ENCODE results near the gene LAMA4.
"Not testable (repeated sequence)": the region's sequence is repeated elsewhere in the genome, so short reads cannot be mapped to it uniquely, and the experiment has no call there.

Gene LAMA4

DNA sequence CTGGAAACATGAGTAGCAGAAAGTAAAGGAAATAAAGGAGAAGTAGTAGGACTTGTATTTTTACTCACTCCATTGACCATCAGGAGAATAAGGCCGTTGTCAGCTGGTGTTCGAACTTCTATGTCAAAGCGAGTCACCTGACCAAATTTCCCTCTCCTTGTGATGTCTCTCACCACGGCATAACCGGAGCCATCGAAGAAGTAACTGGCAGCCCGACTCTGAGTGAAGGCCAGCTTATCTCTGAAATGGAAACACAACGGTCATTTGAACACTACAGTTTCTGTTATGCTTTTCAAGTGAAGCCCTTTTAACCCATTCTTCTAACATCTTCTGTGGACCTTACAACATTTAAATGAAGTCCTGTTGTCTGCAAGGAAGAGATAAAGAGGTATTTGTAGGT is 115.3 kb downstream of the LAMA4 start:
- no peak for DNase-seq

DNA sequence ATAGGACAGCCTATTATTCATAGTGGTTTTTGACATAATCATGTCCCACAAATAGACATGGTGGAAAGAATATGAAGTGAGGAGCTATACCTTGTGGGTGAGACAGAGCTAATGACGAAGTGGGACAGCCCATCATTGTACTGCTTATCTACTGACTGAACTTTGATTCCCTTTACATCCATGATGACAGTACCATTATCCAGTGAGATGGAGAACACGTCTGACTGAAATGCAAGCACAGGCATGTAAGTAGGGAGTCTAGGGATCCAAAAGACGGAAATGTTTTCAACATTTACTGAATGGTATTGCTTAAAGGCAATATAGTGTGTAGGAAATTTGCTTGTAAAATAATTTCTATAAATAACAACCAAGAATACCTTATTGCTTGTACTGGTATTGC is 123.5 kb downstream of the LAMA4 start:
- DNase-seq: no peak

DNA sequence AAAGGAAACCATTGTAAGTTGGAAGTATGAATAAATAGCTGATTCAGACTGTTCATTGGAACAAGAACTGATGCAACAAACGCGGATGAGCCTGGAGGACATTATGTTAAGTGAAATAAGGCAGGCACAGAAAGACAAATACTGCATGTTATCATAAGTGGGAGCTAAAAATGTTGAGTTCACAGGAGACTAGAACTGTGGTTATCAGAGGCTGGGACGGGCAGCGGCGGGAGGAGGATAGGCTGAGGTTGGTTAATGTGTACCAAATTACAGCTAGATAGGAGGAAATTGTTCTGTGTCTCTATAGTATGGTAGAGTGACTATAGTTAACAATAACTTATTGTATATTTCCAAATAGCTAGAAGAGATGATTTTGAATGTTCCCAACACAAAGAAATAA is 126.2 kb downstream of the LAMA4 start:
- no peak for DNase-seq

DNA sequence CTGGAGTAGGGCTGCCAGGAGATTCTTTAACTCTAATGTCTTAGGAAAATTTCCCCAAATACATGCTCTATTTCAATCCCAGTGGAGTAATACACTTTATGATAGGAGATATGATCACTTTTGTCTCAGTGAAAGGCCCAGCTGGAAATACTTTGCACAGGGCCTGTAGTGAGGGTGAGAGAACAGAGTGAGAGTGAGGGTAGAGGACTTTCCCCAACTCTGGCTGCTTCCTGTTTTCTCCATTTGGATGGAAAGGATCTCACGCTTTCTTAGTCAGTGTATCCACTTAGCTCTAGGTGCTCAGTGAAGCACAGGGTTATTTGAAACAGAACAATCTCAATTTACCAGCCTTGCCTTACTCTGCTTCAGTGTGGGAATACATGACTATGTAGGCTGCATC is 130.4 kb downstream of the LAMA4 start:
- no peak for DNase-seq

DNA sequence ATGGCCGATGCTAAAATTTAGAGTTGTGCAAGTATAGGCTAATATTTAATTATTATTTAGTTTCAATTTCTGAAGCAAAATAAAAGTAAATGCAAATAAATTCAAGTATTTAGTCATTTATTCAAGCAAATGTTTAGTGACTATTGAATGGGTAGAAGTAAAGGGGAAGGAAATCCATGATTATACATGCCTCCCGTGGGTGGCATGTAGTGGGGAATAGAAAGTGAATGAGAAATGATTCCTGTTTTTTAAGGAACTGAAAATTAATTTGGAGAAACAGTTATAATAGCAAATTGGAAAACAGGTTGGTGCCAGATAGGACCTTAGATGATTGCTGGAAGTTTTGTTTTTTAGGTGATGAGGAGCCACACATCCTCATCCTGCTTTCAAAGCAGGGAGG is 131.6 kb downstream of the LAMA4 start:
- DNase-seq: no peak

DNA sequence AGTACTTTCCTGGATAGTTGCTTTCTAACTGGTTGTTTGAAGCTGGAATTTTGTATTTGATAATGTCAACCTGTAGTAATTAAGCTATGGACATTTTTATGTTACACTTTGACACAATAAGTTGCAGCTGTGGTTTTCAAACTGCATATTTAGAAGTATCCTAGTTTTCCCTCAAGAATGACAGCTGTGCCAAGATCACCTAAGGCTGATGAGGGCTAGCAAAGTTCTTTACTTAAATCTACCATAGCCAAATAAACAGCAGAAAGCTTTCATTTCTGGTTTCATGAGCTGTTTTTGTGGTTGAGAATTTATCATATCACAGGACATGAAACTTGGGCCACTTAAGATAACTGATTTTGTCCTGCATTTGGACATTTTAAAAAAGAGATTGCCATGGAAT is 136.3 kb downstream of the LAMA4 start:
- DNase-seq: no peak

DNA sequence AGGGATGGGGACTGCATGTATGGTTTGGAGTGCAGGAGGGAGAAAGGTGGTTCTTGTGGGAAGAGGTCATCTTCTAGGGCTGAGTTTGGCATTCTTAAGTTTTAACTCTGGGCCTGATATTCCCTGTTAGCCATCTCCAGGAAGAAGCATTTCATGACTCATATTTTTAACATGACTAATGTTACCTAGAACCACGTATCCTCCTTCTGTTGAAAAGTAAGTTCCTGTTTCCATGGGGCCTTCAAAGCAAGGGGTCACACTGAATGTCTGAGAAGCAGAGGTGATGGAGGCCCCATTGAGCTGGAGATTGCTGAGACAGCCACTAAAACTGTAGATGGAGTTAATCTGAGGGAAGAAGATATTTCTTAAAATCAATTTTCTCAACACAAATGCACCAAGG is 136.8 kb downstream of the LAMA4 start:
- peak; percentile 3 for DNase-seq

DNA sequence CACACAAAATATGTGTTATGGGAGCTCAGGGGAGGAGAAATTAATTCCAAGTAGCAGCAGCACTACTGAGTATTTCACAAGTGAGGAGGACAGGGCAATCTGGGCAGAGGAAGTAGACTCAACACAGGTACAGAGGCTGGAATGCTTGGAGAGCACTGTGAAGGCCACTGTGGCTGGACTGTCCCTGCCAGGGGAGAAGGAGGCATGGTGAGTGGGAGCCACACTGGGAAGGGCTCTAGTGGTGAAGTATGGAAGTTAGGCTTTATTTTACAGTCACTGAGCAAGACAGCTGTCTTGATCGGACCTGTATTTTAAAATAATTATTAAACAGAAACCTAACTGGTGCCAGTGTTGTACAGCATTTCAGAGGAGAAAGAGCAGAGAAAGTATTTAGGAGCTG is 138.1 kb downstream of the LAMA4 start:
- no peak for DNase-seq

DNA sequence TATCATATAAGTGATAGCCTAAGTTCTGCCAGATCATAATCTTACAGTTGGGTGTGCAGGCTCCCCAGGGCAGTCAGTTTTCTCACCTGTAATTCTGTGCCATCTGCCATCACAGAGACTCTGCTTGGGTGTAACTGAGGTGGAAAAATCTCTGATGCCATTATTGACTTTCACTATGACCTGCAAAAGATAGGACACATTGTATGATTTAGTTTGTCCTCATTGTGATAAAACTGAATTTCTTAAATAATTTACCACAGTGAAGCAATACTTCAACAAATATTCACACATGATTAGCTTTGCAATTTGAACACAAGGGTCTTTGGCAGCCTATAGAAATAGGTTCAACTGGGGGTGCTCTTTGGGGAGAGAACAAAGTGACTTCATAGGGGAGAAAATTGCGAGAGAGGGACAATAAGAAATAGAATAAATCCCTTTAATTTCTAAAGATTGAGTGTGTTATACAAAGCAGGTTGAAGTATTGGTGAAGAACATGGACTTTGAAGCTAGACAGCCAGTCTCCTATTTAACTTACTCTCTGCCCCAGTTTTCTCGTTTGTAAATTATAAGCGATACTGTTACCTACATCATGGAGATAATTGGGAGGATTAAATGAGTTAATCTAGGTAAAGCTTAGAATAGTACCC is 139.7 kb downstream of the LAMA4 start:
- DNase-seq: no peak

DNA sequence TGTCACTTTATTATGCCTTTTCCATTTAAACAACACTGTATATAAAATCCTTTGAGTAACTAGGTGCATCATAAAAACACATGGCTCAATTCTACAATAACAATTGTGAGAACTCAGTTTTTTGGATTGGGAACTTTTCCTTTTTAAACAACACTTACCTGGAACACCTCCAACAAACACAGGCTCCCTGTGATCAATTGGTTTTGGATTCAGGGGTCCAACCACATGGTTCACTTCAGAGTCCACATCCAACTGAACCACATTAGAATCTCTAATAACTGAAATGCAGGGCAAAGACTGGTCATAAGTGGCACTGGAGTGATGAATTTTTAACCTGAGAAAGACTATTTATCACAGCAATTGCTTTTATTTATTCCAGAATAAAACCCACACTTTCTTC is 140.4 kb downstream of the LAMA4 start:
- DNase-seq: no peak

DNA sequence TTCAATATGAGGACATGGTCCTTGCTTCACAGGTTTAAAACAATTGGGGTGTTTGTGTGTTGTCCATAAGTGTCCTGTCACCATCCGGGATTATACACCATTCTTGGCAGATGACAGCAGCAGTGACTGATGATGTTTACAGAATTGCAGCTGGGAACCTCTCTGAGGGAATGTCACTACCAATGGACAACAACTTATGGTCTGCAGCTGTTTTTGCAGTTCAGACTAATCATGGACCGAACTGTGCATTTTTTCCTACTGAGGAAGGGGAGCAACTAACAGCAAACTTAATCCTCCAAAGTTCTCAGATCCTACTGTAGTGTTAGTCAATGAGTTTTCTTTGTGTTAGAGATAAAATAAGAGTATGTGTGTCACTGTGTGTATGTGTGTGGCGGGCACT is 140.9 kb downstream of the LAMA4 start:
- DNase-seq: no peak

DNA sequence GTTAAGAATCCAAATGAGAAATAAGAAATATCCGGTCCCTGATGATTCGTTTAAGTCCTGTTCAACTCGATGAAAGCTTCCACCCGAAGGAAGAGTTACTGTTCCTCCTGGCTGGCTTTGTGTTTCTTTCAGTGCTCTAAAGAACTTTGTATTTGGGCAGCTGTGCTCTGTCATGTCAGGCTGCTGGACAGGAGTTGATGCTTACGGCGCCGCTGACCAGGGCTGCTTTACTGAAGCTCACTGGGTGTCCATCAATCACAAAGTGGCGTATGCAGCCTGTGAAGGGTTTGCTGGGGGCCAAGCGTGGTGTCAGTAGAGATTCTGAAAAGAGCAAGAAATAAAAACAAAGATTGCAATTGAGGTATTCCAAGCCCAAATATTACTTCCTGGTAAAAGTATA is 145.1 kb downstream of the LAMA4 start:
- DNase-seq: no peak

DNA sequence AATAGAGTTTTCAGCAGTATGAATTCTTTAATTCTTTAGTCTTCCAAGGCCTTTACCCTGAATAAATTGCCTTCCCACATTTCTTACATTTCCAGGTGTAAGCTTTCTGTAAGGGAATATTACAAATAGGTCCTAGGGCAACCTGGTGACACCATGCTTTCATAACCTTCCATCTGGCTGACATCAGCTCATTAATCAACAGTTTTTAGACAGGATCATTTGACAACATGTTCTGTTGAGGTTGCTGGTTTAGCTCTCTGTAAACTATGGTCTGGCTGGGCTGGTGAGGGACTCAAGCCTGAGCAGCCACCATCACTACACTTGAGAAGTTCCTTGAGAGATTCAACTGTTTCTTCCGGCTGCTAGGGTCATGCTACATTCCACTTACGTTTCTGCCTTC is 147.8 kb downstream of the LAMA4 start:
- no peak for DNase-seq

DNA sequence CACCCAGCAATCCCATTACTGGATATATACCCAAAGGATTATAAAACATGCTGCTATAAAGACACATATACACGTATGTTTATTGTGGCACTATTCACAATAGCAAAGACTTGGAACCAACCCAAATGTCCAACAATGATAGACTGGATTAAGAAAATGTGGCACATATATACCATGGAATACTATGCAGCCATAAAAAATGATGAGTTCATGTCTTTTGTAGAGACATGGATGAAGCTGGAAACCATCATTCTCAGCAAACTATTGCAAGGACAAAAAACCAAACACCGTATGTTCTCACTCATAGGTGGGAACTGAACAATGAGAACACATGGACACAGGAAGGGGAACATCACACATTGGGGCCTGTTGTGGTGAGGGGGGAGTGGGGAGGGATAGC is 148.3 kb downstream of the LAMA4 start:
- DNase-seq: not testable (repeated sequence)

DNA sequence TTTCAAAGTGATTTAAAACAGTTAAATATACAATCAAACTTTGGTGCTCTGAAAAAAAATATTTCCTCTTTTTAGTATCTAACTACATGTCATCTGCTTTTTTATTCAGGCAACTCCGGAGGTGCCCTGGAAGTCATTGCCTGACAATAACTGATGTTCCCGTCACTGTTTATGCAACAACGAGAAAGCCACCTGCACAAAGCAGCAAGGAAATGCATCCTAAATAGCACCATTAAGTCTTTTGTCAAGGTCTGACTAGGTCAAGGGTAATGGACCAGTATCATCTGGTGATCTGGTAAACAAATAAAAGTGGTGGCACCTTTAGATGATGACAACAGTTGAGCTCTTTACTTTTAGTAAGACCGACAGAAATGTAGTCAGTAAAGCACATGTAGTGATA is 153.8 kb downstream of the LAMA4 start:
- no peak for DNase-seq

DNA sequence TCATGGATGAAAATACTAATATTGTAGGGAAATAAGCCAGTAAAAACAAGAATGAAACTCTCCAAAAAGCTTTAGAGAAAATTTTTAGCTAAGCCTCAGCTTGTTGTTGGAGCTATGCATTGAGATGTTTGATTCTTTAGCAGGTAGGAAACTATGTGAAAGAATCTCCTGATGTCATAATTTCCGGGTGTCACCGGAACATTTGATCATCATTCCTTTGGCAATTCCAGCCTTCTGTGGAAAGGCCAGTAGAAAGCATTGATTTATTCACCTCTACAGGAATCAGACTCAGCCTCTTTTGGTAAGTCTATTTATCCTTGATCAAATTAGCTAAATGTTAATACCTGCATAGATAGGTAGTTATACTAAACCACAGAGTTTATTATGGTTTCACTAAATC is 157.5 kb downstream of the LAMA4 start:
- DNase-seq: no peak

DNA sequence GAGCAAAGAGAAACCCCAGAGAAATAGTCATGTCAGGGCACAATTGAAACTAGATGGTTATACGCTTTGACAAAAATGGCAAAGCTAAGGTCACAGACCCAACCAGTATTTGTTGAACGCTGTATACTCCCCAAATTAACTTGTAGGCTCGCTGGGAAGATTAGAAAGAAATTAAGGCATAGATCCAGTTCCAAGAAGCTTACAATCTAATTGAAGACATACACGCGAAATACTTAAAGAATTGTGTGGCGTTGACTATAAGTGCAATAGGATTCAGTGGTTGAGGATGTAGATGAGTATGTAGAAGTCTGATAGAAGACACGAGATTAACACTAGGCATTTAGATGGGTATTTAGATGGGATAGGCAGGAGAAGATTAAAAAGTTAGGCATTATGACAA is 166.5 kb downstream of the LAMA4 start:
- peak; percentile 7 for DNase-seq

DNA sequence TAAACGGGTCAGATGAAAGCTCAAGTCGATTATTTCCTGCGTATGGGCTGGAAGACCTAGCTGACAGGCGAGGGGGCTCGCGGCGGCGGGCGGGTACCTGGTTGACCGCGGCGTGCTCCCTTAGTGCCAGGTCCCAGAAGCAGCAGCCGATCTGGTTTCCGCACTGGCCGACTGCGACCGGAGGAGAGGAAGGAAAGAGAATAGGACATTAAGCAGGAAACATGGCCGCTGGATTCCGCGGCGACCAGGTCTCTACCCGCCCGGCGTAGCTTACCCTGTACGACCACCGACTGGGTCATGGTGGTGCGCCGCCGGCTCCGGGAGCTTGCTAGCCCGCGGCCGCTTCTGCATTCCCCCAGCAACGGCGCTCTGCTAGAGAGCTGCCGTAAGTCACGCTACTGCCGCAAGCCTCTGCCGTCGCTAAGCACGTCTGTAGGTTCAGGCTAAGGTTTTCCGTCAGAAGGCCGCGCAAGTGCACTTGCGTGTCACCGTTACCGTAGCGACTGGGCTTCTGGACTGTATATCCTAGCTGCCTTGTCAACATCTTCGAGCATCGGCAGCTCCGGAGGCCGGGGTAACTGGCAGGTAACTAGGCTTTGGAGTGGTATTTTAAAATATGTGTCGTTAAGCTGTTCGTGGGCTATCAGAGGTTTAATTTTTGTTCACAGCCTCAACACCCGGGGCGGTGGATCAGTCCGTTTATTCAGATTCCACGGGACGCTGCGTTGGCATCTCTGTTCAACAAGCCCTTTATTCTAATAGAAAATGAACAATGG is 167.0 kb downstream of the LAMA4 start, which contains the start of the genes FAM229B and TUBE1:
TSS of gene FAM229B (plus strand) at position 456 of the 776 bp plus-strand sequence. CDS start 11,693 bp downstream, outside the sequence.
TSS of gene TUBE1 (minus strand) at position 347 of the 776 bp plus-strand sequence. CDS start at position 299, 48 bp downstream.
- peak; percentile 97 for DNase-seq

DNA sequence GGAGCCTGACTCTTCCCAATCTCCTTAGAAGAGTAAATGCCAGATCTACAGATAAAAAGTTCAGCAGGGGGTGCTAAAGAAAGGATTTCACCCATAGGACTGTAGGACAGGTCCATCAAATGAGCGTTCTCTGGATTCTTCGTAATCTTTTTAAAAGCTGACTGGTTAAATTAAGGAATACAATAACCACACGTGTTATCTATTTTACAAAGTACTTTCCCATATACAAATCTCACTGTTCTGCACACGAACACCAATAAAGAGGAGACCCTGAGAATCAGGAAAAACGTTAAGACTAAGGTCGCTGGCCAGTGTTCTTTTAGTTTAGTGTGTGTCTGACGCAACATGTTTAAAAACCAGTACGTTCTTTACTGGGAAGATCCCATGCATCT is 167.6 kb downstream of the LAMA4 start:
- peak; percentile 68 for DNase-seq

DNA sequence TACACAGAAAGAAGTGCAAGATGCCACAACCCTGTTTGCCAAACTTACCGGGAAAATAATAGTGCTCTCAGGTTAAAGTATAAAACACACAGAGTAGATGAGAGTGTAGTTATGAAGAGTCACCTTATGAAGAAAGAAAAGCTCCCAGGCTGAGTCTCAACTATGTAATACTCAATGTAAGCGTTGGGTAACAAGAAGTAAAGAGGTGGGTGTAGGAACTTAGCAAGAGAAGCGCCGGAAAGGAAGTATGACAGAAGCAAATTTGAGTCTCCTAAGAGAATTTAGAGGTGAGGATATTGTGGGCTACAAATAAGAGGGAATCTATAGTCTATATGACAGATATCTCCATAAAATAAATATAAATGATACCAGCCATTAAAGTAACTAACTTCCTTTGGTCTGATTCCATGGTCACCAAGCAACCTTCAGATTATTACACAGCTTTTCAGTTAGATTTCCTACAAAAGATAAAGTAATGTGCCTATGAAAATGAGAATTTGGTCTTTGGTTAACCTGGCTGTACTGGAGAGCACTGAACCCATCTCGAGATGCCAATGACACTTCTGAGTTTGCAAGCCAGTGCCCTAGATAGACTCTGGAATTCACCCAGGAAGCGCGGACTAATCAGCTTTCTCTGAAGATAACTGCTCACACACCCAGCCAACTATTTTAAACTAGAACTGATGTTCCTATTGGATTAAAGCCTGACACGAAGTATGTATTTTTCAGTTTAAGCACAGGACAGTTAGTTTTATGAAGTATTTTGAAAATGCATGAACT is 168.9 kb downstream of the LAMA4 start:
- DNase-seq: no peak

DNA sequence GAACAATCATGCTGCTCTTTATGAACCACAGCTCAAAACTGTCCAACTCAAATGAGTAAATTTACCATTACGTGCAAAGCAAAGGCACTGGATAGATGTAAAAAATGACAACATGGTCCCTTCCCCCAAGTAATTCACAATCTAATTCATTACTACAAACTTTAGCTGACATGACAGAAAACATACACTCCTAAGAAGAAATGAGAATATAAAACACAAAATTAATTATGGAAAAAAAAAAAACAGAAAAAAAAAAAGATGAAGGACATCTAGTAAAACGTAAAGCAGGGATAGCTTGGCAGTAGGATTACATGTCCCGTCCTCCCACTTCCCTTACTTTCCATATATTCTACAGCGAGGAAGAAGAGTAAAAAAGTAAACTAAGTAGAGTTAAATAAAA is 172.8 kb downstream of the LAMA4 start:
- no peak for DNase-seq

DNA sequence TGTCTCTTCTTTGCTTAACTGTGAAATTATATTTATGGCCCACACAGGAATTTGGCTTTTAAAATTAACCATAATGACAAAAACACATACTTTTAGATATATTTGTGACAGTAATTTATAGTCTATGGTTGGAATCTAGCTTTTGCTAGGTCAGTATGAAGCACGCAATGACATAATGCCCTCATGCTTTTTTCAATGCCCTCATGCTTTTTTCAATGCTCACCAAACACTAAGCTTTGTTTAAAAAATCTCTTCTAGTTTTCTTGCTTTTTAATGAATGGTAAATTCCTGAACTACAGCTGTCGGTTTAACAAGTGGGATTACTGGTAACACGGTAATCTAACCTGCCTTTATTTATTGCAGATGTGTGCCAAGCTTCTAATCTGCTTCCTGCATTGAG is 187.8 kb downstream of the LAMA4 start:
- no peak for DNase-seq

DNA sequence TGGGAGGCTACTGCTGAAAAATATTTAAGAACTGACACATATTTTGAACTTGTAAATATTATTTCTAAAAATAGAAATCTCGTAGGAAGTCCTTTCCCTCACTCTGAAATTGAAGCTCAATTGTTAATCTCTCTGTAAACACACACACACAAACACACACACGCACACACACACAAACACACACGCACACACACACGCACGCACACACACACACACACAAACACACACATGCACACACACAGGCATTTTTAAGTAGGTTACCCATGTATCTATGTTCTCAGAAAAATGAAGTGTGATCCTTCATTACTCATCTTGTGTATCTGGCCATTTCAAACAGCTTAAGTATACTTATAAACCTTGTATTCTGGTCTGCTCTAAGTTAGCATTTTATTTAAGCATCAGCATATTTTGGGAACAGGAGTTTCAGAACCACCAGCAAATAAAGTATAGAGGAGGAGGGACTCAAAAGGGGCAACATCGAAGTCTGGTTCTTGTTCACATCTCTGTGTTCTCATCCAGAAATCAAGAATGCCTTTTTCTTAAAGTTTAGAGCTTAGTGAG is 188.9 kb downstream of the LAMA4 start:
- DNase-seq: no peak
